Activated naive CD4-positive, alpha-beta T cell treated with anti-CD3 and anti-CD28 coated beads, Interleukin-2, amount 50 U/mL, for 24 hours (primary cell): ENCODE data around the gene STAG3.
"Not testable (repeated sequence)": the region's sequence is repeated elsewhere in the genome, so short reads cannot be mapped to it uniquely, and the experiment has no call there.

Experiments
- H3K27ac Mint-ChIP-seq: one replicate; pipeline ENCODE4 v1.8.0; 2021; ENCODE audit warnings: mild to moderate bottlenecking, mixed read lengths
- H3K27me3 Mint-ChIP-seq: one replicate; pipeline ENCODE4 v1.8.0; 2021; ENCODE audit warnings: mixed read lengths
- H3K36me3 Mint-ChIP-seq: one replicate; pipeline ENCODE4 v1.8.0; 2021; ENCODE audit warnings: mixed read lengths
- H3K4me1 Mint-ChIP-seq: one replicate; pipeline ENCODE4 v1.8.0; 2021; ENCODE audit warnings: mixed read lengths
- H3K4me3 Mint-ChIP-seq: one replicate; pipeline ENCODE4 v1.8.0; 2021; ENCODE audit warnings: mild to moderate bottlenecking, mixed read lengths
- H3K9me3 Mint-ChIP-seq: one replicate; pipeline ENCODE4 v1.8.0; 2021; ENCODE audit warnings: mixed read lengths

The STAG3 gene

DNA sequence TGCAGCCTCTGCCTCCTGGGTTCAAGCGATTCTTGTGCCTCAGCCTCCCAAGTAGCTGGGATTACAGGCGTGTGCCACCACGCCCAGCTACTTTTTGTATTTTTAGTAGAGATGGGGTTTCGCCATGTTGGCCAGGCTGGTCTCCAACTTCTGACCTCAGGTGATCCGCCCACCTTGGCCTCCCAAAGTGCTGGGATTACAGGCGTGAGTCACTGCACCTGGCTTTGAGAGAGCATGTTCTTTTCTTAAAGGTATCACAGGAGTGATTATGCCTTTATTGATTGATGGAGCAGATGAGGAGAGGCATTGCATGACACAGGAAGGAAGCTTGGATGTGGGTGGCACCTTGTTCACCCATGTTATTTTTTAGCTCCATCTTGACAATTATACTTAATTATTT lies 5.4 kb downstream of the STAG3 start:
- not testable (repeated sequence) for H3K36me3 Mint-ChIP-seq, H3K27me3 Mint-ChIP-seq, H3K9me3 Mint-ChIP-seq, H3K27ac Mint-ChIP-seq, H3K4me3 Mint-ChIP-seq
- H3K4me1 Mint-ChIP-seq: peaks cover 36% of the 10 kb centered on the region

DNA sequence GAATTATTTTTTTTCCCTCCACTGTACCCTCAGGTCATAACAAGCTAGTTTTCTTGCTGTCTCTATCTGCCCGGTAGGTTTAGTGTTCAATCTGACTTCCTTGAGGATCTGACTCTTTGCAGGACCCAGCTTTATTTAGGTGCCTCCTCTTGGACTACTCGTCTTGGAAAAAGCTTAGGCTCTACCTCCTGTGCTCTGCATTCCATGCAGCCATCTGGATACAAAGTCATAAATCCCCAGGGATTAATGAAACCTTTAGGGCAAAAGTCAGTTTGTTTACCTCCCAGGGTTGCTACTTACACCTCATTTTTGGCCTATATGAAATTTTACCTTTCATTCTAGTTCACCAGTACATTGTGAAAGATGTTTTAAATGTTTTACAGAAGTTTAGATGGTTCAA lies 8.0 kb downstream of the STAG3 start:
- H3K27me3 Mint-ChIP-seq: no peaks in the 10 kb centered on the region
- H3K4me3 Mint-ChIP-seq: no peak overlapping the region
- H3K27ac Mint-ChIP-seq: no peak overlapping the region
- H3K36me3 Mint-ChIP-seq: no peaks in the 10 kb centered on the region
- no peaks in the 10 kb centered on the region for H3K9me3 Mint-ChIP-seq
- peaks cover 43% of the 10 kb centered on the region for H3K4me1 Mint-ChIP-seq

DNA sequence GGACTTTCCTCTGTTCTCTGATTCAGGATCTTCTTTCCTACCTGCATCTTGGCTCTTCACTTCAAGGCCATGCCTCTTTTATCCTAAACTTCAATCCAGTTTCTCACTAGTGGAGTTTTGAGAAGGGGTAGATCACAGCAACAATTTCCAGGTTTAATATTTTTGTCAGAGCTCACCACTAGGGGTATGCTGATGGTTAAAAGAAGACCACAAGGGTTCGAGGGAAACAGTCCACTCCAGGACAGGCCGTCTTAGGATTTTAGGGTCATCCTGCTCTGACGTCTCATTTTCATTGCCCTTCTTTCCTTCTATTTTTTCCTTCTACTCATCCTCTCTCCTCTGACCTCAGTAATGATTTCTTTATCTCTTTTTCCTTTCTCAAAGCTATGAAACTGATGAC lies 11.3 kb downstream of the STAG3 start:
- Mint-ChIP-seq H3K4me3 (no peak overlapping the region), H3K36me3 (no peaks in the 10 kb centered on the region), H3K27ac (no peak overlapping the region), H3K9me3 (no peaks in the 10 kb centered on the region), H3K27me3 (no peaks in the 10 kb centered on the region), H3K4me1 (peaks cover 45% of the 10 kb centered on the region)

DNA sequence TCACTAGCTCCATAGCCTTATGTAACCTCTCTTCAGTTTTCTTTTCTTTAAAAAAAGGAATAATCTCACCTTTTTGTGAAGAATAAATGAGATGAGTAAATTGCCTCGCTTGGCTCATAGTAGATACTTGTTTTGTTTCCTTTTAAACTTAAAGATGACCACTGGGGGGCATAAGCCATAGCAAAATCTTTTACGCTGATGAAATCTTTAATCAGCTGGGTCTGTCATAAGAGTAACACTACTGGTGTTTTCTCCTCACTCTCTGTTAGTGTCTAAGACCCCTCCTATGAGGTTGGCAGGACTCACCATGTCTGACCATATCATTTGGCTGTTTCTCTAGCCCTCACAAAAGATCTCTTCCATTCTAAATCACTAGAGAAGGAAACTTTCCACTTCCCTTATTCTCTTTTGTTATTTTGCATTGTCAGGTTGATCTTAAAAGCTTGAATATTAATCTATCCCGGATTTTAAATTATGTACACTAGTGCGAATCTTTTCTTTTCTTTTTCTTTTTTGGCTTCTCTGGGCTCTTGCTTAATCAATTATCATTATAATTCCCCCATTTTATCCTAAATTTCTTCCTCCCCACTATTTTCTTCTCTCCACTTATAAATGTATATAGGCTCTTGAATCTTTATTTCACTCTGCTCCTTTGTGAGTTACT lies 12.5 kb downstream of the STAG3 start:
- H3K27ac Mint-ChIP-seq: peak overlapping the region; percentile 80
- H3K4me3 Mint-ChIP-seq: no peak overlapping the region
- no peaks in the 10 kb centered on the region for H3K36me3 Mint-ChIP-seq
- H3K9me3 Mint-ChIP-seq: no peaks in the 10 kb centered on the region
- H3K4me1 Mint-ChIP-seq: peaks cover 56% of the 10 kb centered on the region
- no peaks in the 10 kb centered on the region for H3K27me3 Mint-ChIP-seq

DNA sequence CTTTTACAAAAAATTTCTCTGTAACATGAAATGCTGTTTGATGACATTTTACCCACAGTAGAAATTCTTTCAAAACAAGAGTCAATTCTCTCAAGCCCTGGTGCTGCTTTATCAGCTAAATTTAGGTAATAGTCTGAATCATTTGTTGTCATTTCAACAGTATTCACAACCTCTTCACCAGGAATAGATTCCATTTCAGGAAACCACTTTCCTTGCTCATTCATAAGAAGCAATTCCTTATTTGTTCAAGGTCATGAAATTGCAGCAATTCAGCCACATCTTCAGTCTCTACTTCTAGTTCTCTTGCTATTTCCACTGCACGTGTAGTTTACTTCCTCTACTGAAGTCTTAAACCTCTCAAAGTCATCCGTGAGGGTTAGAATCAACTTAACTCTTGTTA lies 14.1 kb downstream of the STAG3 start:
- Mint-ChIP-seq H3K36me3 (no peaks in the 10 kb centered on the region), H3K4me1 (peaks cover 62% of the 10 kb centered on the region), H3K27me3 (no peaks in the 10 kb centered on the region), H3K27ac (peak overlapping the region; percentile 81), H3K4me3 (no peak overlapping the region), H3K9me3 (no peaks in the 10 kb centered on the region)

DNA sequence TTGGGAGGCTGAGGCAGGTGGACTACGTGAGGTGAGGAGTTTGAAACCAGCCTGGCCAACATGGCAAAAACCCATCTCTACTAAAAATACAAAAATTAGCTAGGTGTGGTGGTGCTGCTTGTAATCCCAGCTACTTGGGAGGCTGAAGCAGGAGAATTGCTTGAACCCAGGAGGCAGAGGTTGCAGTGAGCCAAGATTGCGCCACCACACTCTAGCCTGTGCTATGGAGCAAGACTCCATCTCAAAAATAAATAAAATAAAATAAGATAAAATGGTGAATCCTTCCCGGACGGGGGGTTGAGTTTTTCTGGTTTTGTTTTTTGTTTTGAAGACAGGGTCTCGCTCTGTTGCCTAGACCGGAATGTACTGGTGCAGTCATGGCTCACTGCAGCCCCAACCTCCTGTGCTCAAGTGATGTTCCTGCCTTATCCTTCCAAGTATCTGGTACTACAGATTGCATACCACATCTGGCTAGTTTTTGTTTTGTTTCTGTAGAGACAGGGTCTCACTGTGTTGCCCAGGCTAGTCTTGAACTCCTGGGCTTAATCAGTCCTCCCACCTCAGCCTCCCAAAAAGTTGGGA lies 14.7 kb downstream of the STAG3 start:
- not testable (repeated sequence) for H3K27me3 Mint-ChIP-seq, H3K9me3 Mint-ChIP-seq, H3K36me3 Mint-ChIP-seq, H3K4me3 Mint-ChIP-seq
- Mint-ChIP-seq H3K4me1 (peaks cover 62% of the 10 kb centered on the region), H3K27ac (peak overlapping the region; percentile 81)

DNA sequence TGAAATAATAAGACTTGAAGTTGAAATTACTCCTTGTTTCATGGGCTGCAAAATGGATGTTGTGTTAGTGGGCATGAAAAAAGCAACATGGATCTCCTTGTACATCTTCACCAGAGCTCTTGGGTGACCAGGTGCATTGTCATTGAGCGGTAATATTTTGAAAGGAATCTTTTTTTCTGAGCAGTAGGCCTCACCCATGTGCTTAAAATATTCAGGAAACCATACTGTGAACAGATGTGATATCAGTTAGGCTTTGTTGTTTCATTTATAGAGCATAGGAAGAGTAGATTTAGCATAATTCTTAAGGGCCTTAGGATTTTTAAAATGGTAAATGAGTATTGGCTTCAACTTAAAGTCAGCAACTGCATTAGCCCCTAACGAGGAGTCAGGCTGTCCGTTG lies 15.3 kb downstream of the STAG3 start:
- Mint-ChIP-seq H3K9me3 (no peaks in the 10 kb centered on the region), H3K27ac (peak overlapping the region; percentile 60), H3K4me1 (peaks cover 62% of the 10 kb centered on the region), H3K4me3 (no peak overlapping the region), H3K36me3 (no peaks in the 10 kb centered on the region), H3K27me3 (no peaks in the 10 kb centered on the region)

DNA sequence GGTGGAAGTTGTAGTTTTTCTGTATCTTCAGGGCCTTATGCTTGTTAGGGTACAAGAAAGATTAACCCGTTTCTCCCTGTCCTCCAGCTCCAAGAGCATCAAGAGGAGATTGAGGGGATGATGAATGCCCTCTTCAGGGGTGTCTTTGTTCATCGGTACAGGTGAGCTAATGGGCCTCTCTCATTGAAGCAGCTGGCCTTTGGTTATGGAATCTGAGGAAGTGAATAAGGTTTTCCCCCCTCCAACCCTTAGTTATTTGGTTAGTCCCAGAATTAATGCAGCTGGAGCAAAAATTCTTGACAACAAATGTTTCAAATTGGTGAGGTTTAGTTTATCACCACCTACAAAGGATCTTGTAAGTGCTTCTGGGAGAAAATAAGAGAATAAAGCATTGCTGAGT lies 17.5 kb downstream of the STAG3 start:
- Mint-ChIP-seq H3K9me3 (no peaks in the 10 kb centered on the region), H3K4me3 (no peak overlapping the region), H3K27ac (no peak overlapping the region), H3K36me3 (no peaks in the 10 kb centered on the region), H3K4me1 (peaks cover 55% of the 10 kb centered on the region), H3K27me3 (no peaks in the 10 kb centered on the region)

DNA sequence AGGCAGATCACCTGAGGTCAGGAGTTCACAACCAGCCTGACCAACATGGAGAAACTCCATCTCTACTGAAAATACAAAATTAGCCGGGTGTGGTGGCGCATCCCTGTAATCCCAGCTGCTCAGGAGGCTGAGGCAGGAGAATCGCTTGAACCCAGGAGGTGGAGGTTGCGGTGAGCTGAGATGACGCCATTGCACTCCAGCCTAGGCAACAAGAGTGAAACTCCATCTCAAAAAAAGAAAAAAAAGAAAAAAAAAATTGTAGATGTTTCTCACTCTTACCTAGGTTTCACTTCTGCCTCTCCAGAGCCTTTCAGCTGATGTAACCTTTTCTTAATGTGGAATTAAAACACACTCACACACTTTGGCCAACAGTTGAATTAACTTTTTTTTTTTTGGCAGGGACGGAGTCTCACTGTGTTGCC lies 18.2 kb downstream of the STAG3 start:
- not testable (repeated sequence) for H3K27me3 Mint-ChIP-seq, H3K27ac Mint-ChIP-seq, H3K4me3 Mint-ChIP-seq, H3K9me3 Mint-ChIP-seq, H3K36me3 Mint-ChIP-seq
- peaks cover 48% of the 10 kb centered on the region for H3K4me1 Mint-ChIP-seq

DNA sequence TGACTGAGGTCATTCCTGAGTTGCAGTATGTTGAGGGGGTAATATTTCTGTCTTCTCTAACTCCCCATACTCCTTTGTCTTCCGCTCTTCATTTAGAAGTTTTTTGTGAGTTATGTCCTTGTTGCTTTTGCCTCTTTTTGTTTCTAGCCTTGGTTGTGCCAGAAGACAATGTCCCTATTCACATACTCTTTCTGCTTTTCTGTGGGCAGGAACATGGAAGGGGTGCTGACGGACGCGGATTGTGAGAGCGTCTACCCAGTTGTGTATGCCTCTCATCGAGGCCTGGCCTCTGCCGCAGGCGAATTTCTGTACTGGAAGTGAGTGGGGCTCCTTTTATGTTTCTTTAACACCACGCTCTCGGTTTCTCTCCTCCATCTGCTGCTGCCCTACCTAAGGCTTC lies 20.5 kb downstream of the STAG3 start:
- Mint-ChIP-seq H3K27me3 (no peaks in the 10 kb centered on the region), H3K4me1 (peaks cover 24% of the 10 kb centered on the region), H3K9me3 (no peaks in the 10 kb centered on the region), H3K27ac (no peak overlapping the region), H3K36me3 (no peaks in the 10 kb centered on the region), H3K4me3 (no peak overlapping the region)

DNA sequence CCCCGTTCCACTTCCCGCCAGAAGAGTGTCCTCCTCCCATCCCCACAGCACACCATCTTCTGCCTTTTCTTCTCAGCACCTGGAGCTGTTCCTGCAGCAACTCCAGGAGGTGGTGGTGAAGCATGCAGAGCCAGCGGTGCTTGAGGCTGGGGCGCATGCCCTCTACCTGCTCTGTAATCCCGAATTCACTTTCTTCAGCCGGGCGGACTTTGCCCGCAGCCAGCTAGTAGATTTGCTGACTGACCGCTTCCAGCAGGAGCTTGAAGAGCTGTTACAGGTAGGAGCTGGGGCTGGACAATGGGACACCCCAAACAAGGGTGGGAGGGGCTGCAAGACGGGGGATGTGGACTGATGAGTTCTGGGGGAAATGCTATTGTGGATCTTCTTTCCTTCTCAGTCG lies 23.0 kb downstream of the STAG3 start:
- no peak overlapping the region for H3K4me3 Mint-ChIP-seq
- no peak overlapping the region for H3K27ac Mint-ChIP-seq
- peaks cover 4% of the 10 kb centered on the region for H3K4me1 Mint-ChIP-seq
- no peaks in the 10 kb centered on the region for H3K9me3 Mint-ChIP-seq
- H3K27me3 Mint-ChIP-seq: no peaks in the 10 kb centered on the region
- no peaks in the 10 kb centered on the region for H3K36me3 Mint-ChIP-seq

DNA sequence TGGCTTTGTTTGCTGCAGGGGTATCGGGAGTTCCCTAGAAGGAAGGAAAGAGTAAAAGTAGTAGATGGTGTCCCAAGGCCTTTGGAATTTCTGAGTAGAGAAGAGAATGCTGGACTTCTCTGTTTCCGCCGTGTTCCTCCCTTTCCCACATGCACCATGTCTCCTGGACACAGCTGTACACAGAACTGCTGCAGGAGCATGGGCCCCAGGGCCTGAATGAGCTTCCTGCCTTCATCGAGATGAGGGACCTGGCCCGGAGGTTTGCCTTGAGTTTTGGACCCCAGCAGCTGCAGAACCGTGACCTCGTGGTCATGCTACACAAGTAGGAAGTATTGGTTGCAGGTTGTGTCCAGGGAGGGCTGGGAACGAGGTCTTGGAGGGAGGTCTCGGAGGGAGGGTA lies 26.7 kb downstream of the STAG3 start:
- no peak overlapping the region for H3K4me3 Mint-ChIP-seq
- H3K4me1 Mint-ChIP-seq: peaks cover 15% of the 10 kb centered on the region
- peaks cover 2% of the 10 kb centered on the region for H3K36me3 Mint-ChIP-seq
- no peaks in the 10 kb centered on the region for H3K9me3 Mint-ChIP-seq
- H3K27me3 Mint-ChIP-seq: no peaks in the 10 kb centered on the region
- H3K27ac Mint-ChIP-seq: no peak overlapping the region

DNA sequence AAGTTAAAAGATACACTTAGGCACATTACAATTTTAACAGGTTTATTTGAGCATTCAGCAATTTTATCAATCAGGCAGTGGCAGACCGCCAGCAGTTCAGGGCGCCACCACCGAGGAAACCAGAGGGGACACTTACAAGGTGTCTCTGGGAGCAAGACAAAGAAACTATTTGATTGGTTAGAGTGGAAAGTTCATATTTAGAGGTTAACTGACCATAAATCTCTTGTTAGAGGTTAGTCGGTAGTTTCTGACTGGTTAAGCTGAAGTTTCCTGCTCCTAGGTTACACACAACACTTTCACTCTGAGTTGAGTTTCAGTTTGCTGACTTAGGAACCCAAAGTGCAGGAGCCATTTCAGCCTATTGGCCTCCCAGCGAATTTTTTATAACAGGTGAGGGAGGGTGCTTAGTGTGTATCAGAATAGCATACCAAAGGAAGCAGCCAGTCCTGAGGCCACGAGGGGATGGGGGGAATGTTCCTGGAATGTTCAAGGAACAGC lies 31.2 kb downstream of the STAG3 start:
- Mint-ChIP-seq H3K4me1 (peaks cover 48% of the 10 kb centered on the region), H3K36me3 (peaks cover 2% of the 10 kb centered on the region), H3K4me3 (peak overlapping the region; percentile 74), H3K27ac (peak overlapping the region; percentile 85), H3K27me3 (no peaks in the 10 kb centered on the region), H3K9me3 (no peaks in the 10 kb centered on the region)

DNA sequence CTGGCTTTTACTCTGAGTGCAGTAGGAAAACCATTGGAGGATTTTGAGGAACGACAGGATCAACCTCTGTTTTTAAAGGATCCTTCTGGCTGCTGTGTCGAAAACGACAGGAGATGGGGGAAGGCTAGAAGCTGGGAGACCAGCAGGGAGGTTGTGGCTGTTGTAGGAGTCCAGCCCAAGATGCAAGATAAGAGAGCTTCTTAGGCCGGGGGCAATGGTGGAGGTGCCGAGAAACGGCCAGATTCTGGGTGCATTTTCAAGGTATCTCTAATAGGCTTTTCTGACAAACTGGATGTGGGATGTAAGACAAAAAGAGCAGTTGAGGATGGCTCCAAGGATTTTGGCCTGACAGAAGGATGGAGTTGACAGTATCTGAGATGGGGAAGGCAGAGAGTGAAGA lies 31.8 kb downstream of the STAG3 start:
- Mint-ChIP-seq H3K4me3 (peak overlapping the region; percentile 74), H3K36me3 (peaks cover 2% of the 10 kb centered on the region), H3K9me3 (no peaks in the 10 kb centered on the region), H3K4me1 (peaks cover 53% of the 10 kb centered on the region), H3K27ac (peak overlapping the region; percentile 85), H3K27me3 (no peaks in the 10 kb centered on the region)

DNA sequence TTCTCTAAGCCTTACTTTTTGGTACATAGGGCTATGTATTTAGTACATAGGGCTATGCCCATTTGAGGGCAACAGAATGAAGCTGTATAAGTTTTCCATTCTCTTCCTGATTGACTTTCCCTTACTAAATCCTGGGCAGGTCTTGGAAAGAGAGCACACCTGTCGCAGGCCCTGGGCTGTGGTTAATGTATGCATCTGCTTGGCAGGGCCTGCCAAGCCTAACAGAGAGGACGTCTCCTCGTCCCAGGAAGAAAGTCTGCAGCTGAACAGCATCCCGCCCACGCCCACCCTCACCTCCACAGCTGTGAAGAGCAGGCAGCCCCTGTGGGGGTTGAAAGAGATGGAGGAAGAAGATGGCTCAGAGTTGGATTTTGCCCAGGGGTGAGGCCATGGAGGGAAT lies 33.1 kb downstream of the STAG3 start:
- no peaks in the 10 kb centered on the region for H3K27me3 Mint-ChIP-seq
- H3K36me3 Mint-ChIP-seq: peaks cover 2% of the 10 kb centered on the region
- H3K9me3 Mint-ChIP-seq: no peaks in the 10 kb centered on the region
- H3K27ac Mint-ChIP-seq: peak overlapping the region; percentile 82
- no peak overlapping the region for H3K4me3 Mint-ChIP-seq
- H3K4me1 Mint-ChIP-seq: peaks cover 66% of the 10 kb centered on the region

DNA sequence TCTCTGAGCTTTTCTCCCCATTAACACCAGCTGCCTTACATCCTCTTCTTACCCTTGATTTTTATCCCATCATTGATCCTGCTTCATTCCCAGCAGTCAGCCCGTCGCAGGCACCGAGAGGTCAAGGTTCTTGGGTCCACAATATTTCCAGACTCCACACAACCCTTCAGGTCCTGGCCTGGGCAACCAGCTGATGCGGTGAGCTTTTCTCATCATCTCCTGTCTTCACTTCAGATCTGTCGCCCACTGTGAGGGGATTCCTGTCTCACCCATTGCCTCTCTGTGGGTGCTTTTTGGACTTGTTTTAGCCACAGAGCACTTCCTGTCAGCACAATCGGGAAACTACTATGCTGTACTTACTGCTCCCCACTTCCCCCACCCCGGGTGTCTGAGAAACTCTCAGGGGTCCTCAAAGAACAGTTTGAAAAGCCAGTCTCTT lies 33.6 kb downstream of the STAG3 start:
- Mint-ChIP-seq H3K36me3 (peaks cover 2% of the 10 kb centered on the region), H3K27me3 (no peaks in the 10 kb centered on the region), H3K4me1 (peaks cover 67% of the 10 kb centered on the region), H3K4me3 (peak overlapping the region; percentile 79), H3K27ac (peak overlapping the region; percentile 81), H3K9me3 (no peaks in the 10 kb centered on the region)
